Muscle of back (tissue), 11 donors: ENCODE data around the gene KRT4. TPM values are rescaled to one million over a fixed set of nuclear protein-coding genes. Genes with fewer than 3 reads are reported as not detected.
"Not testable (repeated sequence)": the region's sequence is repeated elsewhere in the genome, so short reads cannot be mapped to it uniquely, and the experiment has no call there.

Experiments used
- DNase-seq, 3 donors: peaks; one replicate each; pipeline versions ENCODE4 v3.0.0 to v3.0.0-alpha.2; 2013
- polyA plus RNA-seq, 10 donors: library from polyadenylated mRNA; unstranded; fragments of 120-200 nt; gene quantifications; one replicate each; pipeline ENCODE4 v1.2.1, GENCODE V29; 2013; ENCODE audit not compliant: insufficient read length in 10 of 10

KRT4 gene
- polyA plus RNA-seq, 10 donors, result 0.11 to 126 (median 0.64) TPM; not detected in 4

GRCh38 chr12:52776435-52776834 is 37.5 kb downstream of the KRT4 start:
- DNase-seq, result no peak

GRCh38 chr12:52774629-52775250 is 39.2 kb downstream of the KRT4 start:
- no peak for DNase-seq

- DNase-seq, result no peak
These were observed 41.1 kb downstream of the KRT4 start for GRCh38 chr12:52772772-52773171.

GRCh38 chr12:52772188-52772587 is 41.7 kb downstream of the KRT4 start:
- no peak for DNase-seq

GRCh38 chr12:52771505-52771904 is 42.4 kb downstream of the KRT4 start:
- DNase-seq, result peak in 1 of 3 donors; percentile 6

- DNase-seq, result no peak
These were observed 42.8 kb downstream of the KRT4 start for GRCh38 chr12:52771088-52771487.

- no peak for DNase-seq
These were observed 44.0 kb downstream of the KRT4 start for GRCh38 chr12:52769946-52770345.

GRCh38 chr12:52769354-52769753 is 44.6 kb downstream of the KRT4 start:
- no peak for DNase-seq

GRCh38 chr12:52768479-52769200 is 45.3 kb downstream of the KRT4 start:
- no peak for DNase-seq

GRCh38 chr12:52767427-52767826 is 46.5 kb downstream of the KRT4 start:
- no peak for DNase-seq

- no peak for DNase-seq
These were observed 46.9 kb downstream of the KRT4 start for GRCh38 chr12:52767020-52767379.

- DNase-seq, result no peak
These were observed 47.4 kb downstream of the KRT4 start for GRCh38 chr12:52766351-52767019.

GRCh38 chr12:52765702-52766101 is 48.2 kb downstream of the KRT4 start:
- no peak for DNase-seq

- no peak for DNase-seq
These were observed 49.9 kb downstream of the KRT4 start for GRCh38 chr12:52763991-52764390.

- DNase-seq, result no peak
These were observed 50.8 kb downstream of the KRT4 start for GRCh38 chr12:52763036-52763659.

GRCh38 chr12:52761802-52762201 is 52.1 kb downstream of the KRT4 start:
- DNase-seq, result no peak

GRCh38 chr12:52761218-52761617 is 52.7 kb downstream of the KRT4 start:
- DNase-seq, result not testable (repeated sequence)

- DNase-seq, result no peak
These were observed 53.3 kb downstream of the KRT4 start for GRCh38 chr12:52760623-52761022.

- no peak for DNase-seq
These were observed 54.2 kb downstream of the KRT4 start for GRCh38 chr12:52759695-52760094.

- no peak for DNase-seq
These were observed 54.7 kb downstream of the KRT4 start for GRCh38 chr12:52759218-52759617.

GRCh38 chr12:52757449-52758176 is 56.3 kb downstream of the KRT4 start:
- no peak for DNase-seq
